ENCODE measurements around the gene MLX. TPM values are rescaled to one million over a fixed set of nuclear protein-coding genes. Genes with fewer than 3 reads are reported as not detected.

MLX gene
- total and polyA plus RNA-seq, 10 of the 15 experiments (the other 5 are each of a cell fraction or from before 2014, with no cell fraction given) = 34.4 to 65.0 (median 44.4) TPM

DNA sequence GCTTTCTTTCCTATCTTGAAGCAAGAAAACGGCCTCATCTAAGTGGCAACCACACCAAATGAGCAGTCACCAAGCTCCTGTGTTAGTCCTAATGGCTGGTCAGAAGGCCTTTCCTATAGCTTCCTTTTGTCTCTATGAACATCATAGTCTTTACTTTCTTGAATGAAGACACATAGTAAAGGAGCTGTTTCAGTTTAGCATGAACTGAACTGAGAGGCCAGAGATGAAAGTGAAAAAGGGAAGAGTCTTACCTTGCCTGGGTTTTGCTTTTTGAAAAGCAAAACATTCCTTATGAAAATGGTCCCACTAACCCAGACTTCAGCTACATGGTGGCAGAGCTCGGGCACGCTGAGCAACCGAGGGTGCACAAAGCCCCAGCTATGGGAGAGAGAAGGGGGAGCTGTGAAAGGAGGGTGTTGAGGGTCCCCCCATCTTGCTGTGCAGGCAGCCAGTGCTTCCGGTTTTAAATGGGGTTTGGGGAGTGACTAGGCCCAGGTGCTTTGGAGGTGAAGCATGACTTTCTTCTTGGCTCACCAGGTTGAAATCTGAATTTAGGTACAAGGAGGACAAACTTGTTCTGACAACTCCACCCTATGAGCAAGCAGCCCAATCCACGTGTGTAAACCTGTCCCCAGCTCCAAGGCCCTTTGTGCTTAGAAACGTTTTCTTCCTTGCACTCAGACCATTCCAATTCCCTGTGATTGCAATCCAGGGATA lies 19.8 kb downstream of the MLX start (continued):
- TF ChIP-seq, protein P1, sequence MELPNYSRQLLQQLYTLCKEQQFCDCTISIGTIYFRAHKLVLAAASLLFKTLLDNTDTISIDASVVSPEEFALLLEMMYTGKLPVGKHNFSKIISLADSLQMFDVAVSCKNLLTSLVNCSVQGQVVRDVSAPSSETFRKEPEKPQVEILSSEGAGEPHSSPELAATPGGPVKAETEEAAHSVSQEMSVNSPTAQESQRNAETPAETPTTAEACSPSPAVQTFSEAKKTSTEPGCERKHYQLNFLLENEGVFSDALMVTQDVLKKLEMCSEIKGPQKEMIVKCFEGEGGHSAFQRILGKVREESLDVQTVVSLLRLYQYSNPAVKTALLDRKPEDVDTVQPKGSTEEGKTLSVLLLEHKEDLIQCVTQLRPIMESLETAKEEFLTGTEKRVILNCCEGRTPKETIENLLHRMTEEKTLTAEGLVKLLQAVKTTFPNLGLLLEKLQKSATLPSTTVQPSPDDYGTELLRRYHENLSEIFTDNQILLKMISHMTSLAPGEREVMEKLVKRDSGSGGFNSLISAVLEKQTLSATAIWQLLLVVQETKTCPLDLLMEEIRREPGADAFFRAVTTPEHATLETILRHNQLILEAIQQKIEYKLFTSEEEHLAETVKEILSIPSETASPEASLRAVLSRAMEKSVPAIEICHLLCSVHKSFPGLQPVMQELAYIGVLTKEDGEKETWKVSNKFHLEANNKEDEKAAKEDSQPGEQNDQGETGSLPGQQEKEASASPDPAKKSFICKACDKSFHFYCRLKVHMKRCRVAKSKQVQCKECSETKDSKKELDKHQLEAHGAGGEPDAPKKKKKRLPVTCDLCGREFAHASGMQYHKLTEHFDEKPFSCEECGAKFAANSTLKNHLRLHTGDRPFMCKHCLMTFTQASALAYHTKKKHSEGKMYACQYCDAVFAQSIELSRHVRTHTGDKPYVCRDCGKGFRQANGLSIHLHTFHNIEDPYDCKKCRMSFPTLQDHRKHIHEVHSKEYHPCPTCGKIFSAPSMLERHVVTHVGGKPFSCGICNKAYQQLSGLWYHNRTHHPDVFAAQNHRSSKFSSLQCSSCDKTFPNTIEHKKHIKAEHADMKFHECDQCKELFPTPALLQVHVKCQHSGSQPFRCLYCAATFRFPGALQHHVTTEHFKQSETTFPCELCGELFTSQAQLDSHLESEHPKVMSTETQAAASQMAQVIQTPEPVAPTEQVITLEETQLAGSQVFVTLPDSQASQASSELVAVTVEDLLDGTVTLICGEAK (IDR thresholded peaks at IDR 0.05; ENCODE audit: borderline replicate concordance) = no peak
- no peak for TF ChIP-seq RCOR1 (conservative IDR thresholded peaks at IDR 0.05; ENCODE audit: low read depth, low read length)
- 0 out of 2 replicates have a peak, but pooled peaks have one; percentile 45 for TF ChIP-seq HDGF (IDR thresholded peaks at IDR 0.05)
- TF ChIP-seq BRCA1 (IDR thresholded peaks at IDR 0.05; ENCODE audit: low read depth, low read length) = no peak

DNA sequence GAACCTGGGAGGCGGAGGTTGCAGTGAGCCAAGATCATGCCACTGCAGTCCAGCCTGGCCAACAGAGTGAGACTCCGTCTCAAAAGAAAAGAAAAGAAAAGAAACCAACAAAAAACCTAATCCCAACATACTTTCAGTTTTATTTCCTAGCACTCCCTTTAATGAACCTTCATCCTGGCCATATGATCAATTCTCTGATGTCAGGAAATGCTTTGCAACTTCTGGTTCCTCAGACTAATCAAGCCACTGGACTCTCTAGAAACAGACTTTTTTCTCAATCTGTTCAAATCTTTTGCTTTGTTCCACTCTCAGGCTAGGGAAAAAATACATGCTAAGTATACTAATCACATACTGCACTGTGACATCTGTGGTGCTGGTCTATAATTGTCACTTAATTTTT lies 24.0 kb downstream of the MLX start:
- H3K9ac ChIP-seq (ENCODE audit: control insufficient read depth, insufficient read depth, low read length) = no peak overlapping the region
- TF ChIP-seq, protein P2, sequence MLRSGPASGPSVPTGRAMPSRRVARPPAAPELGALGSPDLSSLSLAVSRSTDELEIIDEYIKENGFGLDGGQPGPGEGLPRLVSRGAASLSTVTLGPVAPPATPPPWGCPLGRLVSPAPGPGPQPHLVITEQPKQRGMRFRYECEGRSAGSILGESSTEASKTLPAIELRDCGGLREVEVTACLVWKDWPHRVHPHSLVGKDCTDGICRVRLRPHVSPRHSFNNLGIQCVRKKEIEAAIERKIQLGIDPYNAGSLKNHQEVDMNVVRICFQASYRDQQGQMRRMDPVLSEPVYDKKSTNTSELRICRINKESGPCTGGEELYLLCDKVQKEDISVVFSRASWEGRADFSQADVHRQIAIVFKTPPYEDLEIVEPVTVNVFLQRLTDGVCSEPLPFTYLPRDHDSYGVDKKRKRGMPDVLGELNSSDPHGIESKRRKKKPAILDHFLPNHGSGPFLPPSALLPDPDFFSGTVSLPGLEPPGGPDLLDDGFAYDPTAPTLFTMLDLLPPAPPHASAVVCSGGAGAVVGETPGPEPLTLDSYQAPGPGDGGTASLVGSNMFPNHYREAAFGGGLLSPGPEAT (IDR thresholded peaks at IDR 0.05; ENCODE audit: low read depth) = no peak
- SMC1A ChIA-PET (ENCODE audit: uncharacterized antibody, unreplicated experiment) = interaction anchor here (1.3 to 1.4 kb wide), 3 partner anchors 10 to 14 kb away, joined by 3 to 4 read pairs (median 3); no protein-coding TSS in a partner anchor
- H3K27me3 ChIP-seq (replicated peaks in 1 of 2; ENCODE audit: control insufficient read depth in 2 of 2, insufficient read depth in 2 of 2, low read length in 1 of 2) = no peaks in the 10 kb centered on the region
- peaks cover 3% of the 10 kb centered on the region for H3K79me2 ChIP-seq (ENCODE audit: control insufficient read depth, insufficient read depth, low read length)
- intact Hi-C loops (cut with micrococcal nuclease; ENCODE audit: unreplicated experiment) (no loop called here), in situ Hi-C loops (cut with MboI) (no loop called here)
- ATAC-seq (no peak), DNase-seq (ENCODE audit: low read depth, low spot score) (no peak), FAIRE-seq (no peak)
- no TSS peak for BruUV-seq (replicated peaks)
- 79% methylated on average over 2 of the region's 2 CpGs for WGBS (ENCODE audit: insufficient coverage, insufficient replicate concordance, low lambda C conversion rate, missing lambda C conversion rate)
- POLR2A ChIA-PET = no interaction called here
- CTCF ChIA-PET = interaction anchor here (0.8 to 1.9 kb wide), 5 partner anchors 11 to 173 kb away, joined by 3 to 8 read pairs (median 3); partner anchors contain the start of genes RETREG3 and TUBG1
- H3K4me1 ChIP-seq (ENCODE audit: control insufficient read depth, insufficient read depth, low read length) = peaks cover 22% of the 10 kb centered on the region
- RAD21 ChIA-PET (ENCODE audit: unreplicated experiment) = no interaction called here
- H3K27ac ChIP-seq (ENCODE audit: control insufficient read depth, insufficient read depth) = no peak overlapping the region
- H2AFZ ChIP-seq (ENCODE audit: control insufficient read depth, low read depth, low read length) = no peak overlapping the region
- peaks cover 0 to 29% of the 10 kb centered on the region in 2 experiments; a peak in 3 of 4 replicates for H3K36me3 ChIP-seq (ENCODE audit: control insufficient read depth in 2 of 2, insufficient read depth in 2 of 2, low read length in 1 of 2)
- no peaks in the 10 kb centered on the region; the same call in 1 of the 2 replicates for H4K20me1 ChIP-seq (ENCODE audit: control insufficient read depth, insufficient read depth)
- H3K9me3 ChIP-seq (replicated peaks; ENCODE audit: control insufficient read depth, insufficient read depth, low read length) = no peaks in the 10 kb centered on the region
- H3K4me3 ChIP-seq = no peak overlapping the region
- no peak overlapping the region for H3K4me2 ChIP-seq (ENCODE audit: control insufficient read depth, insufficient read depth)
